Activated CD8-positive, alpha-beta T cell treated with anti-CD3 and anti-CD28 coated beads for 36 hours (primary cell): ENCODE results near the gene GJC1. TPM values are rescaled to one million over a fixed set of nuclear protein-coding genes. Genes with fewer than 3 reads are reported as not detected.

ENCODE experiments used
- ATAC-seq: fragments of 200-7000 bp; cut with Tn5 transposase; one replicate; pipeline ENCODE4 v1.10.0; 2021; ENCODE audit warnings: mild to moderate bottlenecking, moderate library complexity
- CTCF ChIA-PET: fragments of 350-600 bp; sonication (Branson Sonifier 250); formaldehyde crosslinking; loops from one replicate; lab custom pipeline; 2021; ENCODE audit warnings: antibody characterized with exemption; lab: Charles Lee
- POLR2A ChIA-PET: fragments of 350-600 bp; sonication (Branson Sonifier 250); formaldehyde crosslinking; loops from one replicate; lab custom pipeline; 2021; ENCODE audit warnings: antibody characterized with exemption; lab: Charles Lee
- DNase-seq: peaks from one replicate; pipeline ENCODE4 v3.0.0-alpha.2; 2020
- H3K27ac Mint-ChIP-seq: one replicate; pipeline ENCODE4 v1.8.0; 2021; ENCODE audit warnings: mild to moderate bottlenecking, mixed read lengths
- H3K27me3 Mint-ChIP-seq: one replicate; pipeline ENCODE4 v1.8.0; 2021; ENCODE audit warnings: mixed read lengths
- H3K36me3 Mint-ChIP-seq: one replicate; pipeline ENCODE4 v1.8.0; 2021; ENCODE audit warnings: low read depth, mixed read lengths
- H3K4me1 Mint-ChIP-seq: one replicate; pipeline ENCODE4 v1.8.0; 2021; ENCODE audit warnings: low read depth, mixed read lengths
- H3K4me3 Mint-ChIP-seq: one replicate; pipeline ENCODE4 v1.8.0; 2021; ENCODE audit warnings: mild to moderate bottlenecking, moderate library complexity, mixed read lengths
- H3K9me3 Mint-ChIP-seq: one replicate; pipeline ENCODE4 v1.8.0; 2021; ENCODE audit warnings: mixed read lengths
- intact Hi-C: fragments of 100-400 bp; cut with micrococcal nuclease; formaldehyde crosslinking; loops from one replicate; pipeline ENCODE4 v1.10.0; 2022
- total RNA-seq, 2 experiments: library from RNA; stranded (reverse); gene quantifications; one replicate each; pipeline ENCODE4 v1.2.3, GENCODE V29; 2021
- TF ChIP-seq, protein P1 (sequence below): fragments of 200-600 bp; IDR thresholded peaks from one replicate; pipeline ENCODE4 v1.8.0; 2022; ENCODE audit warnings: antibody characterized with exemption, mild to moderate bottlenecking

Gene GJC1
- total RNA-seq, 2 experiments from 2014 or later = 5.6 TPM

DNA sequence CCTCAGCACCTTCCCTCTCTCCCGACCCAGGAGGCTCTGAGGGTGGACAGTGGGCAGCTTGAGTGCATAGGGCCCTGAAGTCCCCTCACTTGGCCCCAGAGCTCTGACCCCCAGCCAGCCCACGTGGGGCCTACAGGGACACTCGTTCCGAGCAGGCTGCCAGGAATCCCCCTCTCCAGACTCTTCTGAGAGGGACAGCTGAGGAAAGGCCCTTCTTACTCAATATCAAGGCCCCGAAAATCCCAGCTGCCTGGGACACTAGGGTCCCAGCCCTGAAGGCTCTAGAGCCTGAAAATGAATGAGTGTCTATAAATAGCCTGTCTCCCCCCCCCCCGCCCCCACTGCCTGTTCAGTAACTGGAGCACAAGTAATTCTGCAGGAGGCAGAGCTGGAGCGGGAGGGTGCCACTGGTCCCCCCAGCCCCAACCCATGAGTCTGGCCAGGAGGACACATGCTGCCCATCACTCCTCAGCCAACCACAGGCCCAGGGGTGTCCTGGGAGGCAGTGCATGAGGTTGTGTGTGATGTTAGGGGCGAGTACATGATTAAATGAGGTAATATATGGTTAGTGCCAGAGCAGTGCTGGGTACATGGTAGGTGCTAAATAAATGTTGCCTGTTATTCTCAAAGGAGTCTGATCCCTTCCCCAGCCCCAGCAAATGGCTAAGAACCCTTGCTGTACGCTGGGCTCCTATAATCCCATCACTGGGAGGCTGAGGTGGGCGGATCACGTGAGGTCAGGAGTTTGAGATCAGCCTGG, 59.7 kb downstream of the GJC1 start:
- no peak for ATAC-seq
- Mint-ChIP-seq H3K36me3 (no peaks in the 10 kb centered on the region), H3K27ac (no peak overlapping the region), H3K4me3 (no peak overlapping the region), H3K27me3 (peaks cover 19% of the 10 kb centered on the region), H3K9me3 (no peaks in the 10 kb centered on the region), H3K4me1 (peaks cover 2% of the 10 kb centered on the region)
- CTCF ChIA-PET = interaction anchor here (13.0 kb wide), 1 partner anchor 96 kb away, joined by 205 read pairs; no protein-coding TSS in a partner anchor
- POLR2A ChIA-PET = no interaction called here
- DNase-seq = no peak
- intact Hi-C loops = no loop called here
- TF ChIP-seq, protein P1, sequence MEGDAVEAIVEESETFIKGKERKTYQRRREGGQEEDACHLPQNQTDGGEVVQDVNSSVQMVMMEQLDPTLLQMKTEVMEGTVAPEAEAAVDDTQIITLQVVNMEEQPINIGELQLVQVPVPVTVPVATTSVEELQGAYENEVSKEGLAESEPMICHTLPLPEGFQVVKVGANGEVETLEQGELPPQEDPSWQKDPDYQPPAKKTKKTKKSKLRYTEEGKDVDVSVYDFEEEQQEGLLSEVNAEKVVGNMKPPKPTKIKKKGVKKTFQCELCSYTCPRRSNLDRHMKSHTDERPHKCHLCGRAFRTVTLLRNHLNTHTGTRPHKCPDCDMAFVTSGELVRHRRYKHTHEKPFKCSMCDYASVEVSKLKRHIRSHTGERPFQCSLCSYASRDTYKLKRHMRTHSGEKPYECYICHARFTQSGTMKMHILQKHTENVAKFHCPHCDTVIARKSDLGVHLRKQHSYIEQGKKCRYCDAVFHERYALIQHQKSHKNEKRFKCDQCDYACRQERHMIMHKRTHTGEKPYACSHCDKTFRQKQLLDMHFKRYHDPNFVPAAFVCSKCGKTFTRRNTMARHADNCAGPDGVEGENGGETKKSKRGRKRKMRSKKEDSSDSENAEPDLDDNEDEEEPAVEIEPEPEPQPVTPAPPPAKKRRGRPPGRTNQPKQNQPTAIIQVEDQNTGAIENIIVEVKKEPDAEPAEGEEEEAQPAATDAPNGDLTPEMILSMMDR = no peak

DNA sequence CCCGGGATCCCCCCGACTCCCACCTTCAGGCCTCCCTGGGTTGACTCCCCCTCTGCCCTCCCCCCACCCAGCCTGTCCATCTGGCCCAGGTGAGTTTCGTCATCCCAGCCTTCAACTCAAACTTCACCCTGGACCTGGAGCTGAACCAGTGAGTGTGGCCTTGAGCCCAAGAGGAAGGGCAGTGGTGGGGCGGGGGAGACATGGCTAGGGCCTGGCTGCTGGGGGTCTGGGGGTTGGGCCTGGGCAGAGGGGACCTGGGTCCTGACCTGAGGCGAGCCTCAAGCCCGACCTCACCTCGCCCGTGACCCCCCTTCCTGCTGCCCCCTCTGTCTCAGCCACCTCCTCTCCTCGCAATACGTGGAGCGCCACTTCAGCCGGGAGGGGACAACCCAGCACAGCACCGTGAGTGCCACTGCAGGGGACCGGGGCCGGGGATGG, 60.4 kb downstream of the GJC1 start:
- Mint-ChIP-seq H3K4me3 (no peak overlapping the region), H3K27me3 (peaks cover 19% of the 10 kb centered on the region), H3K36me3 (no peaks in the 10 kb centered on the region), H3K9me3 (no peaks in the 10 kb centered on the region), H3K27ac (no peak overlapping the region), H3K4me1 (peaks cover 2% of the 10 kb centered on the region)
- intact Hi-C loops = no loop called here
- DNase-seq = no peak
- ATAC-seq = no peak
- TF ChIP-seq, protein P1 = no peak
- ChIA-PET CTCF (no interaction called here), POLR2A (no interaction called here)

DNA sequence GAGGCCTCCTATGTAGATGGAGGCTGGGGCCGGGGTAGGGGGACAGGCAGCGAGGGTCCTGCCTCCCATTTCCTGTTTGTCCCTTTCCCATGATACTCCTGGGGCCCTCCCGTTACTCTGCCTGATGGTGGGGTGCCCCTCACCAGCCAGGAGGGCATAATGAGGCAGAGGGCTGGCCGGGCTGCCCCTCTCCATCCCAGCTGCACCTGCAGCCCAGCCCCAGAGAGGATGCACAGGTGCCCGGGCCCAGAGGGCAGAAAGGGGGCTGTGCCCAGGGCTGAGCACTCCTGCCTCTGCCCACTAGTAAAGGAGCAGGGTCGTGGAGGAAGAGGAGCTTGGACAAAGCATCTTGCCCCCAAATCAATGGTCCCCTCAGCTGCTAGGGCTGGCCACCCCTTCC, 60.9 kb downstream of the GJC1 start:
- no peak overlapping the region for H3K4me3 Mint-ChIP-seq
- intact Hi-C loops = no loop called here
- H3K27ac Mint-ChIP-seq = no peak overlapping the region
- H3K36me3 Mint-ChIP-seq = no peaks in the 10 kb centered on the region
- CTCF ChIA-PET = no interaction called here
- TF ChIP-seq, protein P1 = no peak
- ATAC-seq = no peak
- H3K27me3 Mint-ChIP-seq = peaks cover 19% of the 10 kb centered on the region
- H3K9me3 Mint-ChIP-seq = no peaks in the 10 kb centered on the region
- peaks cover 2% of the 10 kb centered on the region for H3K4me1 Mint-ChIP-seq
- POLR2A ChIA-PET = no interaction called here
- DNase-seq = no peak

DNA sequence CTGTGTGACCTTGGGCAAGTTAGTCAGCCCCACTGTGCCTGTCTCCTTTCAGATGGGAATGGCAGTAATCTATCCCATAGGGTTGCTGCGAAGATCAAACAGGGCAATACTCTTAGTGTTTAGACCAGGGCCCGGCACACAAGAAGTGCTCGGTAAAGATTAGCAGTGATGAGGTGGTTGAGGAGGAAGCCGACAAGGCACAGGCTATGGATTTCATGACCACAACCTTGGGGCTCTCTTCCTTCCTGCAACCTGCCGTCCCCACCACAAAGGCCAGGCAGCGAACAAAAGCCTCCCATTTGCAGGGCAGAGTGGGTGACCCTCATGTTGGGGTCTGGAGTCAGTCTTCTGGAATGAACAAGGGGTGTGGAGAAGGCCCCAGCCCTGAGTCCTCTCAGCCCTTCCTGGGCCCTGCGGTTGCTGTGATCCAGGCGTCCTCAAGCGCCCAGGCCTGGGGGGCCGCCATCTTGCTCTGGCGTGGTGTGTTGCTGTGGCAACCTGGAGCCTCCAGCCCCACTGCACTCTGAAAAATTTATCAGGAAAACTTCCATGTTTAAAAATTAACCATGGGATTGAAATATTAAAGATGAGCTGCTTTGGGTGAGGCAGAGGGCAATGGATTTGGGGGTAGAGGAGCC, 61.5 kb downstream of the GJC1 start:
- H3K27ac Mint-ChIP-seq = no peak overlapping the region
- ChIA-PET POLR2A (no interaction called here), CTCF (interaction anchor here (2.0 kb wide), 1 partner anchor 9 kb away, joined by 4 read pairs; no protein-coding TSS in a partner anchor)
- H3K36me3 Mint-ChIP-seq = no peaks in the 10 kb centered on the region
- H3K4me3 Mint-ChIP-seq = no peak overlapping the region
- H3K27me3 Mint-ChIP-seq = peaks cover 19% of the 10 kb centered on the region
- ATAC-seq (no peak), DNase-seq (no peak)
- peaks cover 2% of the 10 kb centered on the region for H3K4me1 Mint-ChIP-seq
- no peaks in the 10 kb centered on the region for H3K9me3 Mint-ChIP-seq
- TF ChIP-seq, protein P1 = no peak
- intact Hi-C loops = no loop called here

DNA sequence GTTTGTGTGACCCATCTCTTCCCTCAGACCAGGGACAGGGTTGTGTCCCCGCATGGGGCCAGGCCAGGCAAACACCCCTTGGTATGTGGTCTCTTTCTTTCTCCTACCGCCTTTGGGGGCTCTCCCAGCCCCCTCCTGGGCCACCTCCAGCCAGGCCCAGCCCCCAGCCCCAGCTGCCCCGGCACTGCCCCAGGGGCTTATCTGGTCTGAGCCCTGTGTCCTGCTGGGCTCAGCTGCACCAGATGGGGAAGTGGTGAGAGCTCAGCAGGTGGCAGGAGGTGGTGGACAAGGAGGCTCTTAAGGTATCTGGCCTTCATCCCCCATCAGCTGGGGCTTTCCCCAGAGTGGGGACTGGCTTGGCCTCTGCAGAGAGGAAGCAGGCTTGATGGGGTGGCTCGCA, 62.6 kb downstream of the GJC1 start:
- Mint-ChIP-seq H3K4me1 (peaks cover 2% of the 10 kb centered on the region), H3K27ac (no peak overlapping the region)
- POLR2A ChIA-PET = no interaction called here

More for the DNA sequence above, 62.6 kb downstream of the GJC1 start:
- Mint-ChIP-seq H3K4me3 (no peak overlapping the region), H3K36me3 (no peaks in the 10 kb centered on the region), H3K27me3 (peaks cover 20% of the 10 kb centered on the region), H3K9me3 (no peaks in the 10 kb centered on the region)
- DNase-seq = no peak
- CTCF ChIA-PET = interaction anchor here (2.0 kb wide), 1 partner anchor 10 kb away, joined by 4 read pairs; no protein-coding TSS in a partner anchor
- intact Hi-C loops = no loop called here
- TF ChIP-seq, protein P1 = no peak
- ATAC-seq = no peak
